GM12878 (cell line): ENCODE results near the gene ALOXE3. TPM values are rescaled to one million over a fixed set of nuclear protein-coding genes. Genes with fewer than 3 reads are reported as not detected.

ENCODE experiments used
- CUX1 ChIP-seq: IDR thresholded peaks from 2 replicates; pipeline ENCODE4 v1.6.1; 2012; ENCODE audit warnings: improper control_type of control experiment, low read depth, low read length; ENCODE audit not compliant: insufficient replicate concordance
- IRF5 ChIP-seq: fragments of 450-650 bp; IDR thresholded peaks from 2 replicates; pipeline ENCODE4 v1.6.1; 2017; ENCODE audit warnings: borderline replicate concordance
- PKNOX1 ChIP-seq: fragments of 450-650 bp; IDR thresholded peaks from 2 replicates; pipeline ENCODE4 v1.6.1; 2016; ENCODE audit warnings: mild to moderate bottlenecking
- PRDM15 ChIP-seq: fragments of 450-650 bp; formaldehyde crosslinking; IDR thresholded peaks from 2 replicates; pipeline ENCODE4 v1.4.0; 2020; ENCODE audit warnings: mild to moderate bottlenecking, moderate library complexity
- ZZZ3 ChIP-seq: IDR thresholded peaks from 2 replicates; pipeline ENCODE4 v1.6.1; 2011; ENCODE audit warnings: low read depth; ENCODE audit not compliant: control insufficient read depth, insufficient read length
- polyA plus RNA-seq, 11 experiments: library from polyadenylated mRNA; depleted of rRNA in 4 of 11; unstranded in 6 of 11; stranded (reverse) in 5 of 11; fragments of >200 nt; fragmentation: Nextera tagmentation in 4 of 11; fragmentation: Illumina TruSeq in 1 of 11; extraction: Ambion mirVana in 4 of 11; extraction: Trizol in 1 of 11; gene quantifications; 1 replicate in 1 of 11; 2 replicates in 10 of 11; pipeline versions ENCODE4 v1.2.1 to v1.2.3, GENCODE V29; 2011 to 2016; ENCODE audit warnings: inconsistent platforms in 2 of 11, missing spikeins in 2 of 11, low read depth in 1 of 11
- total RNA-seq, 4 experiments: library from RNA; depleted of rRNA in 3 of 4; stranded (reverse); fragments of >200 nt in 3 of 4; fragmentation: Illumina TruSeq in 1 of 4; extraction: Trizol in 1 of 4; gene quantifications; 2 replicates each; pipeline versions ENCODE4 v1.2.1 to v1.2.3, GENCODE V29; 2013 to 2021

ALOXE3 gene
- total and polyA plus RNA-seq, 10 of the 15 experiments (the other 5 are each of a cell fraction or from before 2014, with no cell fraction given) = 0.04 TPM; not detected in 9

GRCh38 chr17:8164815-8165131, 46.5 kb upstream of the ALOXE3 start (continued):
- TF ChIP-seq PRDM15 = no peak
- TF ChIP-seq IRF5 = no peak
- TF ChIP-seq CUX1 = no peak
- no peak for TF ChIP-seq PKNOX1
- no peak for TF ChIP-seq ZZZ3
